Measurements from ENCODE around the gene ATF3.

DNA sequence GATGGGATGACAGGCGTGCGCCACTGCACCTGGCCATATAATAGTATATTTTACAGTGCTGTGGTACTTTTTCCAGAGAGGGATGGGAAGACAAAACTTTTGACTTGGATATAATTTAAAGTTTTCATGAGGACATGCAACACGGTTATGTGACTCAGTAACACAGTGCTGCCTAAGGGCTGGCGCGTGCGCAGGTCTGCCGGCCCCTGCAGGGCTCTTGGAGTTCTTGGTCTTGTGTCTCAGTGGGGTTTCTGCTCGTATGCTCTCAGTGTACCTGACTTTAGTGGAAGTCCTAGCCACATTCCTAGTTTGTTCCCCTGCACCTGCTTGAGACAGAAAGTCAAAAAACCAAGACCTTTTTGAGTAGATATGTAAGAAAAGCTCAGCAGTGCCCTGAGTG lies 27.5 kb upstream of the ATF3 start:
- TF ChIP-seq, protein P1, sequence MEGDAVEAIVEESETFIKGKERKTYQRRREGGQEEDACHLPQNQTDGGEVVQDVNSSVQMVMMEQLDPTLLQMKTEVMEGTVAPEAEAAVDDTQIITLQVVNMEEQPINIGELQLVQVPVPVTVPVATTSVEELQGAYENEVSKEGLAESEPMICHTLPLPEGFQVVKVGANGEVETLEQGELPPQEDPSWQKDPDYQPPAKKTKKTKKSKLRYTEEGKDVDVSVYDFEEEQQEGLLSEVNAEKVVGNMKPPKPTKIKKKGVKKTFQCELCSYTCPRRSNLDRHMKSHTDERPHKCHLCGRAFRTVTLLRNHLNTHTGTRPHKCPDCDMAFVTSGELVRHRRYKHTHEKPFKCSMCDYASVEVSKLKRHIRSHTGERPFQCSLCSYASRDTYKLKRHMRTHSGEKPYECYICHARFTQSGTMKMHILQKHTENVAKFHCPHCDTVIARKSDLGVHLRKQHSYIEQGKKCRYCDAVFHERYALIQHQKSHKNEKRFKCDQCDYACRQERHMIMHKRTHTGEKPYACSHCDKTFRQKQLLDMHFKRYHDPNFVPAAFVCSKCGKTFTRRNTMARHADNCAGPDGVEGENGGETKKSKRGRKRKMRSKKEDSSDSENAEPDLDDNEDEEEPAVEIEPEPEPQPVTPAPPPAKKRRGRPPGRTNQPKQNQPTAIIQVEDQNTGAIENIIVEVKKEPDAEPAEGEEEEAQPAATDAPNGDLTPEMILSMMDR (conservative IDR thresholded peaks at IDR 0.05 in 1 of 2, IDR thresholded peaks at IDR 0.05 in 1 of 2; ENCODE audit: low read depth in 1 of 2, low read length in 2 of 2) = no peak
- no peak for TF ChIP-seq EZH2 (IDR thresholded peaks at IDR 0.05; ENCODE audit: low read length, missing control alignments)
